ENCODE measurements around the gene PLXNB3. TPM values are rescaled to one million over a fixed set of nuclear protein-coding genes. Genes with fewer than 3 reads are reported as not detected.
"Not testable (repeated sequence)": the region's sequence is repeated elsewhere in the genome, so short reads cannot be mapped to it uniquely, and the experiment has no call there.

The PLXNB3 gene
- total RNA-seq, 2 experiments from 2014 or later, result 0.48 to 0.63 TPM

DNA sequence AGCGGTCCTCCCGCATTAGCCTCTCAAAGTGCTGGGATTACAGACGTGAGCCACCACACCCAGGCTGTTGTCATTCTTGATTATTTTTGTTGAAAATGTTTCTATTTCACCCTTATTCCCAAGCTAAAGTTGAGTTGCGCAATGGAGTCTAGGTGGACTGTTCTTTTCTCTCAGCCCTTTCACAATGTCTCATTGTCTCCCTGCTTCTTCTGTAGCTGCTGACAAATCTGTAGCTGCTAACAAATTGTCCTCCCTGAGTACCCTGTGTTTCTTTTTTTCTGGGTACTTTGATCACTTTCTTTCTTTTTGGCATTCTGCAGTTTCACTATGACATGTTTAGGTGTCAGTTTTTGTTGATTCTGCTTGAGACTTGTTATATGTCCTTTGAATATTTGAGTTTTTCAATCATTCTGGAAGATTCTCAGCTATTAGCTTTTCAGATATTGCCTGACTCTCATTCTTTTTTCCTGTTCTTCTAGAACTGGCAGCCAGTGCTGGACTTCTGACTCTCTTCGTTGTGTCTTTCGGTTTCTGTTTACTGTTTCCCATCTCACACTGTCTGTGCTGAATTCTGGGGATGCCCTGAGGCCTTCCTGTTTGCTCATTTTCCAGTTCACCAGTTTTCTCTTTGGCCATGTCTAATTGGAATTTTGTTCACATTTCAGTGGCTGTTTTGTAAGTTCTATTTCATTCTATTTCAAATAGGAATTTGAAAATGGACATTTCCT is 32.8 kb upstream of the PLXNB3 start:
- ChIA-PET CTCF (no interaction called here), POLR2A (no interaction called here)

DNA sequence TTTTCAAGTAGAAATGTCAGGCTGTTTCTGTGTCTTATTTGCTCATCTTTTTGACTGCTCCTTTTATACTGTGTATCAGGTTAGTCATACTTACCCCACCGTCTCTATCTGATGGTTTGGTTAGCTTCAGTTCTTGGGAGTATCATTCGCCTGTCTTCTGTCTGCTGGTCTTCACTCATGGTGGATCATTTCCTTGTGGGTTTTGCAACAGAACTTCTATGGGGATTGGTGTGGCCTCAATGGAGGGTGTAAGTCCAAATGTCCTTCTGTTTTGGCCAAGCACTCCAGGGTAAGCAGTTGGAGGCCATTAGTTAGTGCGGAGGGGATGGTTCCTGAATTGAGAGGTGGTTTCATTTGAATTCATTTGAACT is 32.2 kb upstream of the PLXNB3 start:
- ChIA-PET POLR2A (no interaction called here), CTCF (no interaction called here)

DNA sequence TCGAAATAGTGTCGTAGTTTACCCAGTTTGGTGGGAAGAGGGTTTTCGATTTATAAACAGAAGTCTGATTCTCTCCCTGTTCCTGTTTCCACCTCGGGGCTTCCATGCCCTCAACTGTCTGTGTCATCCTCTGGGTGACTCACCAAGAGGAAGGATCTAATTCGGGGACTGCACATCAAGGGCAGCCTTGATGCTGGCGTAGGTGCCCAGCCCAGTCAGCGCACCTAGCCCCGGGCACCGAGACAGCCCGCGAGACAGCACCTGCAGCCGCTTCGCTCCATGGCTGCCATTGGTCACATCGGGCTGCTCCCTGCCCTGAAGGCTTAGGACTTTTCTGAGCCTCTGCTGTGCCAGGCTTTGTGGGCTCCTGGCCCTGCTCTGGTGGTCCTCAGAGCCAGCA is 31.6 kb upstream of the PLXNB3 start:
- ChIA-PET POLR2A (no interaction called here), CTCF (no interaction called here)

DNA sequence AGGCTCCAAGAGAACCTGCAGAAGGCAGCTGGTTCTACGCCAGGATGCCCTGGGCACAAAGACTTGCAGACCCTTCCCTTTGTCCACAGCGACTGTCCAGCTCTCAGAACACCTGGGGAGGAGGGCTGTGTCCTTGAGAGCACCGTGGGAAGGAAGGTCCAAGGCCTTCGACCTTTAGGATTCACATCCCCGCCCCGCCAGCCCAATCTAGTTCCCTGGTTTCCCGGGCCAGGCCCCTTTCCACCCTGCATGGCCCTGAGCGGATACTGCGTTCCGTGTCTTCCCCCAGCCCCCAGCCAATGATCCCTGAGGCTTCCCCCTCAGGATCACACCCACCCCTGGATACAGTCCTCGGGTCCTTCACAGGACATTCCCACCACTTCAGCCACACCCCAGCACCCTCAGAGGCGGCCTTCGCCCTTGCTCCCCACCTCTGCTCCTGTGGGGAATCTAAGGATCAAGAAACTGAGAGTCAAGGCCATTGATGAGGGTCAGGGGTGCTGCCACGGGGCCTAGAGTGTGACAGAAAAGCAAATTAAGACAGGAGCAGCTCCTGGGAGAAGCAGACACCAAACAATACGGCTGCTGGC is 30.3 kb upstream of the PLXNB3 start:
- CTCF ChIA-PET, result no interaction called here
- POLR2A ChIA-PET, result no interaction called here

DNA sequence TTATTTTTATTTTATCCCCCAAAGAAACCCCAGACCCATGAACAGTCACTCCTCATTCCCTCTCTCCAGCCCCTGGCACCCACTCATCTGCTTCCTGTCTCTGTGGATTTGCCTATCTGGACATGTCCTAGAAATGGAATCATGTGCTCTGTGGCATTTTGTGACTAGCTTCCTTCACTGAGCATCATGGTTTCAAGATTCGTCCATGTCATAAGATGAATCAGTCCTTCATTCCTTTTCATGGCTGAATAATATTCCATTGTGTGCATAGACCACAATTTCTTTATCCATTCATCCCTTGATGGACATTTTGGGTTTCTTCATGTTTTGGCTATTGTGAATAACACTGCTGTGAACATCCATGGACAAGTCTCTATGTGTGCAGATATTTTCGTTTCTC is 29.2 kb upstream of the PLXNB3 start:
- ChIA-PET CTCF (no interaction called here), POLR2A (no interaction called here)

DNA sequence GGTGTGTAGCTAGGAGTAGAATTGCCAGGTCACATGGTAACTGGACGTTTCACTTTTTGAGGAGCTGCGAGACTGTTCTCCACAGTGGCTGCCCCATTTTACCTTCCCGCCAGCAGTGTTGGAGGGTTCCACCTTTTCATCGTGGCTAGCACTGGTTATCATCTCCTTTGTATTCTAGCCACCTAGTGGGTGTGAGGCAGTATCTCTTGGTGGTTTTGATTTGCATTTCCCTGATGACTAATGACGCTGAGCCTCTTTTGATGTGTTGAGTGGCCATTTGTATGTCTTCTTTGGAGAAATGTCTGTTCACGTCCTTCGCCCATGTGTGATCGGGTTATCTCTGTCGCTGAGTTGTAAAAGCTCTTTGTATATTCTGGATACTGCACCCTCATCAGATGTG is 28.8 kb upstream of the PLXNB3 start:
- ChIA-PET POLR2A (no interaction called here), CTCF (no interaction called here)

DNA sequence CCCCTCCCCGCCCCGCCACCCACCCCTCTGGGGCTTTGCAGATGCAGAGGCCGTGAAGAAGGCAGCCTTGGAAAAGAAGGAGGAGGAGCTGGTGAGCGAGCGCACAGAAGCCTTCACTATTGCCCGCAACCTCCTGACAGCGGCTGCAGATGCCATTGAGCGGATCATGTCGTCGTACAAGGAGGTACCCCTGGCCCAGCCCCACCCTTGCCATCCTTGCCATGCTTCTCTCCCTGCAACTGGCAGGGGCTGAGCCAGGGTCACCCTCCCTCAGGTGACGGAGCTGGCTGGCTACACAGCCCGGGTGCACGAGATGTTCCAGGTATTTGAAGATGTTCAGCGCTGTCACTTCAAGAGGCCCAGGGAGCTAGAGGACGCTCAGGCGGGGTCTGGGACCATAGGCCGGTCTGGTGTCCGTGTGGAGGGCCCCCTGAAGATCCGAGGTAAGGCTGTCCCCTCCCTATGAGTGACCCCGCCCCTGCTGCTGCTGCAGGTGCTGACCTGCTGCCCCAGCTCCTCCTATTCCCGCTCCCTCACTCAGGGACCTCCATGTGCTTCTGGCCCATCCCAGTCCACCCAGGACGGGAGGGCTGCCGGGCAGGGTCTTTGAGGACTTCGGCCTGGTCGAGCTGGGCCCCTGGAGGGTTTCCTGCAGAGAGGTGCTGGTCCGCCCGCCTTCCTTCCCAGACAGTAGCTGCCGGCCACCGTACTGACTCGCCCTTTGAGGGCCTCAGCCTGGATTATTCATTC is 27.8 kb upstream of the PLXNB3 start:
- CTCF ChIA-PET, result no interaction called here
- POLR2A ChIA-PET, result no interaction called here

DNA sequence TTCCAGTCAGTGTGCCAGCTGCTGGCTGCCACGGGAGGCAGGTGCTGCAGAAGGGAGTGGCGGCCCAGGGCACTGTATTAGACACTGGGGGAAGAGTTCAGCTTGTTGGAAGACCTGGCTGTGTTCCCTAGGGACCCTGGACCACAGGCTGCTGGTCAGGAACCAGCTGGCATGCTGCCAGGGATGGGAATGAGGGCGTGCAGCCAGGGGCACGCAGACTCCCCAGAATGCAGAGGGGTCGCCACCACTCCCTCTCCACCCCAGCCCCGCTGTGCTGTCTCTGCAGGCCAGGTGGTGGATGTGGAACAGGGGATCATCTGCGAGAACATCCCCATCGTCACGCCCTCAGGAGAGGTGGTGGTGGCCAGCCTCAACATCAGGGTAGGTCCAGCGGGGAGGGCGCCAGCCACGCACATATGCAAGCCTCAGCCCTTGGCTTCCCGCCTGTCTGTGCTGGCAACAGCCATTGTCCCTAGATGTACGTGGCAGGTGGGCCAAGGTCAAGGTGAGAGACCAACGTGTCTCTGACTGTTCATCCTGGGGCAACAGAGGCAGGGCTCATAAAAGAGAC is 27.1 kb upstream of the PLXNB3 start:
- ChIA-PET POLR2A (no interaction called here), CTCF (no interaction called here)

DNA sequence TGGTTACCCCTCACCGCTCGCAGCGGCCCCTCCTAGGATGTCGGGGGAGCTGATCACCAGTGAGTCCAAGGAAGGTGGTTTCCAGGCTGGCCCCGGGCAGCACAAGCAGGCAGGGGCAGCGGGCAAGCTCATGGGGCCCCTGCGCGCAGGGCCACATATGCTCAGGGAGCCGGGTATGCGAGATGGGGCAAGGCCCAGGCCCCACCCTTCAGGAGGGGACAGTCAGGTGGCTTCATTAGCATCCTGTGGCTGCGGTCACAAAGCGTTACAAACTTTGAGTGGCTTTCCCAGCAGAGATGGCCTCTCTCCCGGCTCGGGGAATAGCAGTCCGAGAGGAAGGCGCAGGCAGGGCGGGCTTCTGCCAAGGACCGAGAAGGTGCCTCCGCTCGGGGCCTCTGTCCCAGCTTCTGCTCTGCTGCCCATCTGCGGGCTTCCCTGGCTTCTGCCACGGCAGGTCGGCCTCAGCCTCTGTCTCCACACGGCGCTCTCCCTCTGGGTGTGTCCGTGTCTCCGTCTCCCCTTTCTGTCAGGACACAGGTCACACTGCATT is 25.9 kb upstream of the PLXNB3 start:
- CTCF ChIA-PET, result no interaction called here
- POLR2A ChIA-PET, result no interaction called here

DNA sequence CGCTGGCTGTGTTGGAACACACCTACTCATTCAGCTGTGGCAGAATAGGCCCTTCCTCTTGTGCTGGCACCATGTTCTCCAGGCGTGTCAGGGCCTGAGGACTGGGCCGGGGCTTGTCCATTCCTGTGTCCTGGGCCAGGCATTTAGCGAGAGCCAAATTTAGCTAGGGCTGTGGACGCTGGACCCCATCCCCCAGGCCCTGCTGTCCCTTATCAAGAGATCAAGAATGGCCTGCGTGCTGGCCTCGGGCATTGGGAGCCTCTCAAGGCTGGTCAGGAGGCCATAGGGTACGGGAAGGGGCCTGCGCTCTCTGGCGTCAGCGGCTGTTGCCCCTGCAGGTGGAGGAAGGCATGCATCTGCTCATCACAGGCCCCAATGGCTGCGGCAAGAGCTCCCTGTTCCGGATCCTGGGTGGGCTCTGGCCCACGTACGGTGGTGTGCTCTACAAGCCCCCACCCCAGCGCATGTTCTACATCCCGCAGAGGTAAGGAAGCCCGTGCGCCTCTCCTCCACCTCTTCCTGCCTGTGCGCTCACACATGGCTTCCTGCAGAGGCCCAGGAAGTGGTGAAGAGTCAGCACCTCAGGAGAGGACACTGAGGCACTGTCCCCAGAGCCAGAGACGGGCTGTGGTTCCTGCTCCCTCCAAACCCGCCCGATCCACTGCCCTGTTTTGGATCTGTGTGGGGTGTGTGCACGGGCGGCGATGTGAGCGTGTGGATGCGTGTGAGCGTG is 24.1 kb upstream of the PLXNB3 start:
- ChIA-PET POLR2A (no interaction called here), CTCF (no interaction called here)

DNA sequence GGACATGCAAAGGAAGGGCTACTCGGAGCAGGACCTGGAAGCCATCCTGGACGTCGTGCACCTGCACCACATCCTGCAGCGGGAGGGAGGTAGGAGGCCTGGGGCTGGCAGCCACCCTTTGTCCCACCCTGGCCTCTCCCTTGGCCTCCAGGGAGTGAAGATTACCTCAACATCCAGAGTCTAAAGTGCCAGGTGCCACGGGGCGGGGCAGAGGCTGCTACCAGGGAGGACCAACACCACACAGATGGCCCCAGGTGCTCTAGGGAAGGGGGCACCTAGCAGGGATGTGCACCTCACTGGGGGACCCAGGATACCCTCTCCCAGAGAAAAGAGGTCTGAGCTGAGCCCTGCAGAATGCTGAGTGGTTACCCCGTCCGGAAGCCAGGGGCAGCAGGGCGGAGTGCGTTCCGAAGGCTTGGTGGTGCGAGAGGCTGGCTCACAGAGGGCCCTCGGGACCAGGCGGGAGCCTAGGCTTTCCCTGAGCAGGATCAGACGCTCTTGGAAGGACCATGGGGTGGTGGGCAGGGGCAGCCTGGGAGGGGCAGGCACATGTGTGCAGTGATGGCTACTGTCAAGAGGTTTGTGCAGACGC is 23.3 kb upstream of the PLXNB3 start:
- ChIA-PET CTCF (no interaction called here), POLR2A (no interaction called here)

DNA sequence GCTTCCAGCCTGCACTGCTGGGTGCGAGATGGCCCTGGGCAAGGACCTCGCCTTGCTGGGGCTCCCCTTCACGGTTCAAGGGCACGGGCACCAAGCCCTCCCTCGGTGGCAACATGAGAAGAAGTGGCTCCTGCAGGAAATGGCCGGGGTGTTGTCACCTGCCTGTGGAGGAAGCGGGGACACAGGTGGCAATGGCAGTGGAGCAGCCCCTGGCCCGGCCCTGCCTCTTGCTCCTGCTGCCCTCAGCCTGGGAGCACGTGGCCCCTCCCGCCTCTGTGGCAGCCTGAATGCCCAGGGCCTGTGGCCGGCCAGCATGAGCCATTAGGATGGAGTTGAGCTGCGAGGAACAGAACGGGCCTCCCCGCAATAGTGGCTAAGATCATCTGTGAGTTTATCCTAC is 22.6 kb upstream of the PLXNB3 start:
- POLR2A ChIA-PET, result no interaction called here
- CTCF ChIA-PET, result no interaction called here

DNA sequence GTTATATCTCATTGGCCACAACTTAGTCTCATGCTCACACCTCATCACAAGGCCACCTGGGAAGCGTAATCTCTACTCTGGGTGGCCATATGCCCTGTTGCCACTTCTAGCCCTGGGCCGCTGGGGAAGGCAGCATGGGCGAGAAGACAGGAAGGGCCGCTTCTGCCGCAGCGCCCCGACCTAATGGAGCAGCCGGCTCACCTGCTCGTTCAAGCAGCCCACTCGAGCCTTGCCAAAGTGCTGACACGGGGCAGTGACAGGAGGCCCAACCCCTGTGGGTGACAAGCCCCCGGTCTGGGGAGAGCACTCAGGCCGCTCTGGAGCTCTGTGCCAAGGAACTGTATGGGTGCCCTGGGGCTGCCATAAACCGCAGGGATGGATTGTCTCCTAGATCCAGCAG is 21.9 kb upstream of the PLXNB3 start:
- POLR2A ChIA-PET, CTCF ChIA-PET: not testable (repeated sequence)

DNA sequence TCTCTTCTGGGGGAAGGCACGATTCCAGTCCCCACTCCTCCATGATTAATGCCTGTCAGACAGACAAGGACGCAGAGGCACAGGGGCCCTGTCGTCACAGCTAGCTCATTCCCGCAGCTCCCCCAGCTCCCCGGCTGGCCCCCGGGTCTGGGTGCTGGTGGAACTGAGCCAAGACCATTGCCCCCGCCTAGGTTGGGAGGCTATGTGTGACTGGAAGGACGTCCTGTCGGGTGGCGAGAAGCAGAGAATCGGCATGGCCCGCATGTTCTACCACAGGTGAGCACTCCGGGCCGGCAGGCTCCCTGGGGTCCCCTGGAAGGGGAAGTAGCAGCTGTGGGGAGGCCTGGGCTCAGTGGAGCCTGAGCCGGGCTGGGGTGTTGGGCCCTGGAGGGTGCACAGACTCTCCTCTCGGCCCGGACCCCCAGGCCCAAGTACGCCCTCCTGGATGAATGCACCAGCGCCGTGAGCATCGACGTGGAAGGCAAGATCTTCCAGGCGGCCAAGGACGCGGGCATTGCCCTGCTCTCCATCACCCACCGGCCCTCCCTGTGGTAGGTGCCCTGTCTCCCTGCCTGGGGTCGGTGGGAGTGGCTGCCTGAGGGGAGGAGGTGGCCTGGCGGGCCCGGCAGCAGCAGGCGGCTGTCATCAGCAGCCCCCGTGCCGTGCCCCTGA is 21.1 kb upstream of the PLXNB3 start:
- CTCF ChIA-PET, POLR2A ChIA-PET: not testable (repeated sequence)

DNA sequence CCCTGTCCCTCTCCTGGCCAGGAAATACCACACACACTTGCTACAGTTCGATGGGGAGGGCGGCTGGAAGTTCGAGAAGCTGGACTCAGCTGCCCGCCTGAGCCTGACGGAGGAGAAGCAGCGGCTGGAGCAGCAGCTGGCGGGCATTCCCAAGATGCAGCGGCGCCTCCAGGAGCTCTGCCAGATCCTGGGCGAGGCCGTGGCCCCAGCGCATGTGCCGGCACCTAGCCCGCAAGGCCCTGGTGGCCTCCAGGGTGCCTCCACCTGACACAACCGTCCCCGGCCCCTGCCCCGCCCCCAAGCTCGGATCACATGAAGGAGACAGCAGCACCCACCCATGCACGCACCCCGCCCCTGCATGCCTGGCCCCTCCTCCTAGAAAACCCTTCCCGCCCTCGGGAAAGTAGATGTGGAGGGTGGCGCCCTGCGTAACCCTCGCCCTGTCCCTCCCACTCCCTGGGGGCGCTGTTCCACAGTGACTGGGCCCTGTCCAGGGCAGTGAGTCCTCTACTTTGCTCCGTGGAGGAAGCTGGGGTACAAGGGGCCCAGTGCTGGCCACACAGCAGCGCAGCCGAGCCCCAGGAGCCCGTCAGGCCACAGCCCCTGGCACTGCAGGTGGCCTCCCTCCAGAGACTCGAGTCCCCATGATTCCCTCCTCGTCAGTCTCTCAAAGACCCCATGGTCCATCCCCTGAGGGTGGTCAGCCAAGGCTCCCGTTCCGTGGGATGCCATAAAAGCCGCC is 20.4 kb upstream of the PLXNB3 start:
- POLR2A ChIA-PET, CTCF ChIA-PET: not testable (repeated sequence)

DNA sequence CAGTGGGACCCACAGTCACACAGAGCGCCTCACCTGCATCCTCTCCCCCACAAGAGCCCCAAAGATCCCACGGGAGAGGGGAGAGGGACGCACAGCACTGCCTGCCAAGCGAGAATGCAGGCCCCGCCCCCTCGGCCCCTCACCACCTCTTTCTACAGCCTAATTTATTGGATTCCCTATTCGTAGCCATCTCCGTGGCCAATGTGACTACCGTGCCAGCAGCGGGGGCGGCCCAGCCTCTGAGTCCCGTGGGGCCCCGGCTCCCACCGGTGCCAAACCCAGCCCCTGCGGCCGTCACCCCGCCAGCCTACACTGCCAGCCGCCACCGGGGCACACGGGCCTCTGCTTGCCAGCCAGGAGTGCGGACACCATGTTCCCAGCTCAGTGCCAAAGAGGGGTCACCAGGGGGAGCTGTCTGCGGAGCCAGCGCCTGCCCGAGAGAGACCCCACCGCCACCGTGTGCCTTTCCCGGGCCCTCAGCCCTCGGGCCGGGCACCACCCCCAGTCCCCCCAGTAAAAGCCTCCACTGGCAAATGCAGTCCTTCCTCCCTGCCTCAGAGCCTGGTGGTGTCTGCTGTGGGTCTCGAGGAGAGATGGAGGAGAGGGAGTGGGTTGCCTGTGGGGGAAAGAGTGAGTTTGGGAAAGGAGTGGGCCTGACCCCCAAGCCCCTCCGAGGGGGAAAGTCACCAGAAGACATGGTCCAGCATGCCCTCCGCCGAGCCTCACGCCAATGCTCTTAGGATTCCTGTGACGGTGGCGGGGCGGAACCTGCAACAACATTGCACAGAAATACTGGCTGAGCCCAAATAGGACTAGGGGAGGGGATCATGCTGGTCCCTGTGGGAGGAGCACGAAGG is 19.6 kb upstream of the PLXNB3 start:
- ChIA-PET POLR2A (no interaction called here), CTCF (no interaction called here)

DNA sequence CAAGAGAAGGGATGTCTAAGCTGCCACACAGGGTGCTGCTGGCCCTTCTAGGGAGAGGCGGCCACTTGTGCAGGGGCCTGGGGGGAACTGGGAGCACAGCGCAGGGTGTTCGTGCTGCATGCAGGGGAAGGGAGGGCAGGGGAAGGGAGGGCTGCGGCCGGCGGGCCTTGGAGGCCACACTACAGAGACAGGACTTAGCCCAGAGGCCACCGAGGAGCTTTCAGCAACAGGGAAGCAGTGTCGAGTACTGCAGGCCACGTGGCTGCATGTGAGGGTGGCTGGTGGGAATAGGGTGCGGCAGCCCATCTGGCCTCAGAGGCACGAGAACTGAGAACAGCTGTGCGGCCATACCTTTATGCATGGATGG is 19.0 kb upstream of the PLXNB3 start:
- CTCF ChIA-PET, POLR2A ChIA-PET: not testable (repeated sequence)

DNA sequence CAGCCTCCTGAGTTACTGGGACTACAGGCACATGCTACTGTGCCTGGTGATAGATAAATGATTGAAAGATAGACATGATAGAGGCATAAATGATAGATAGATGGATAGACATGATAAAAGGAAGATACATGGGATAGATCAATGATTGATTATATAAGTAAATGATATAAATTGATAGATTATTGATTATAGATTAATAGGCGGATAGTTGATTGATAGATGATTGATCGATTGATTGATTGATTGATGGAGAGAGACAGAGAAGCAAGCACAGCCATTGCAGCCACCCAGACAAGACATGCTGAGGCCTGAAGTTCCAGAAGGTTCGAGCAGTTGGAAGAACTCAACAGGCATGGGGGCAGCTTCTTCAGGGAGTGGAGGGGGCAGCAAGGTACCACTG is 17.7 kb upstream of the PLXNB3 start:
- ChIA-PET POLR2A (no interaction called here), CTCF (interaction anchor here (0.6 kb wide), 1 partner anchor 199 kb away, joined by 3 read pairs; no protein-coding TSS in a partner anchor)
